Spleen (tissue), 11 donors: Measurements from ENCODE around the gene GRIK3. TPM values are rescaled to one million over a fixed set of nuclear protein-coding genes. Genes with fewer than 3 reads are reported as not detected.

Source experiments
- DNase-seq: peaks from one replicate; pipeline ENCODE4 v3.0.0-alpha.2; 2020
- H3K27ac ChIP-seq, 8 donors: fragments of 200-600 bp; sonication (generic) in 7 of 8; 1 replicate in 4 of 8; 2 replicates in 4 of 8; pipeline versions ENCODE4 v1.5.0 to v1.8.0; 2016 to 2021; ENCODE audit warnings: inconsistent platforms in 4 of 8, mild to moderate bottlenecking in 4 of 8, moderate library complexity in 1 of 8
- H3K27me3 ChIP-seq, 7 donors: fragments of 200-600 bp; sonication (generic) in 6 of 7; replicated peaks in 1 of 7; 1 replicate in 4 of 7; 2 replicates in 3 of 7; pipeline versions ENCODE4 v1.5.0 to v1.8.0; 2016 to 2021; ENCODE audit warnings: inconsistent platforms in 3 of 7, mild to moderate bottlenecking in 1 of 7
- H3K36me3 ChIP-seq, 6 donors: fragments of 200-600 bp; sonication (generic) in 5 of 6; 1 replicate in 4 of 6; 2 replicates in 2 of 6; pipeline versions ENCODE4 v1.5.0 to v1.8.0; 2016 to 2021; ENCODE audit warnings: inconsistent platforms in 2 of 6
- H3K4me1 ChIP-seq, 6 donors: fragments of 200-600 bp; sonication (generic) in 5 of 6; 1 replicate in 3 of 6; 2 replicates in 3 of 6; pipeline versions ENCODE4 v1.5.0 to v1.8.0; 2016 to 2021; ENCODE audit warnings: inconsistent platforms in 3 of 6
- H3K4me3 ChIP-seq, 8 donors: fragments of 200-600 bp; sonication (generic) in 7 of 8; 1 replicate in 4 of 8; 2 replicates in 4 of 8; pipeline versions ENCODE4 v1.5.0 to v1.8.0; 2016 to 2021; ENCODE audit warnings: inconsistent platforms in 4 of 8, mild to moderate bottlenecking in 4 of 8, moderate library complexity in 2 of 8
- H3K9me3 ChIP-seq, 8 donors: fragments of 200-600 bp; sonication (generic) in 7 of 8; 1 replicate in 4 of 8; 2 replicates in 4 of 8; pipeline versions ENCODE4 v1.5.0 to v1.8.0; 2016 to 2021; ENCODE audit warnings: inconsistent platforms in 4 of 8
- CTCF ChIP-seq, 11 experiments: fragments of 200-600 bp in 7 of 11; fragments of 450-650 bp in 4 of 11; sonication (generic) in 4 of 11; IDR thresholded peaks in 8 of 11; conservative IDR thresholded peaks in 3 of 11; 1 replicate in 7 of 11; 2 replicates in 4 of 11; pipeline versions ENCODE4 v1.4.0 to v1.8.0; 2016 to 2021; ENCODE audit warnings: antibody characterized with exemption in 11 of 11, inconsistent platforms in 4 of 11, mild to moderate bottlenecking in 1 of 11
- POLR2A ChIP-seq, 3 donors: fragments of 450-650 bp; IDR thresholded peaks; one replicate each; pipeline ENCODE4 v1.5.1; 2017; ENCODE audit warnings: antibody characterized with exemption in 3 of 3, mild to moderate bottlenecking in 1 of 3
- POLR2AphosphoS5 ChIP-seq, 3 donors: sonication (generic); formaldehyde crosslinking; IDR thresholded peaks; one replicate each; pipeline ENCODE4 v1.5.1; 2017; ENCODE audit warnings: antibody characterized with exemption in 3 of 3
- WGBS, 5 donors: extraction: QIAGEN DNeasy Blood & Tissue Kit in 3 of 5; methylation state at CpG; one replicate each; pipeline versions ENCODE4 v1.1.5 to v1.1.7; 2013 to 2018; 5-methylcytosine and 5-hydroxymethylcytosine counted together
- intact Hi-C: fragments of 100-400 bp; cut with DNase I; formaldehyde crosslinking; loops from one replicate; pipeline ENCODE4 v1.15.0; 2023; ENCODE audit warnings: low total_unique reads
- polyA plus RNA-seq, 3 donors: library from polyadenylated mRNA; stranded (reverse); fragments of 200-250 nt; gene quantifications; one replicate each; pipeline ENCODE4 v1.2.1, GENCODE V29; 2013
- total RNA-seq, 7 donors: library from RNA; depleted of rRNA in 3 of 7; stranded (reverse); fragments of >200 nt in 3 of 7; fragmentation: NEBNext Ultra II Directional in 4 of 7; extraction: Animal tissue kit (Norgen Biotek cat#: 25700) in 4 of 7; gene quantifications; one replicate each; pipeline versions ENCODE4 v1.1.0 to v1.2.1, GENCODE V29; 2016 to 2021
- donor health status: healthy with polysubstance abuse.
- donor health status: DM: no; HTN: no; CAD: no; lungs with moderate emphysema.
- donor health status: DM: no; HTN: no; CAD: no.
- donor health status: Bipolar disorder and iron deficiency.
- donor health status: healthy.
- donor health status: DM: no; HTN: no; CAD: no.
- donor health status: DM: yes; HTN: yes; CAD: no.

Gene GRIK3
- total and polyA plus RNA-seq, 10 donors, result 0.09 to 0.74 (median 0.19) TPM

- intact Hi-C loops, result no loop called here
Observed at GRCh38 chr1:37051346-37051745, 17.0 kb upstream of the GRIK3 start.

GRCh38 chr1:37047542-37047941, 13.2 kb upstream of the GRIK3 start:
- 70 to 79% (median 74%) methylated on average over 16 to 19 of the region's 19 CpGs for WGBS, 5 donors
- H3K27ac ChIP-seq, result no peak overlapping the region
- H3K4me3 ChIP-seq, result no peak overlapping the region
- intact Hi-C loops, result no loop called here
- TF ChIP-seq POLR2AphosphoS5 (IDR thresholded peaks at IDR 0.05), result no peak
- TF ChIP-seq CTCF (IDR thresholded peaks at IDR 0.05 in 8 of 11, conservative IDR thresholded peaks at IDR 0.05 in 3 of 11), result no peak
- TF ChIP-seq POLR2A (IDR thresholded peaks at IDR 0.05), result no peak
- H3K27me3 ChIP-seq, result peaks cover 0 to 69% (median 11%) of the 10 kb centered on the region in 7 donors
- no peaks in the 10 kb centered on the region for H3K36me3 ChIP-seq
- H3K9me3 ChIP-seq, result no peaks in the 10 kb centered on the region
- H3K4me1 ChIP-seq, result no peaks in the 10 kb centered on the region
- DNase-seq, result no peak

More at GRCh38 chr1:37051346-37051745, 17.0 kb upstream of the GRIK3 start:
- H3K4me3 ChIP-seq, result no peak overlapping the region
- 62 to 76% (median 69%) methylated on average over 7 of the region's 7 CpGs for WGBS, 5 donors
- no peaks in the 10 kb centered on the region for H3K4me1 ChIP-seq
- no peak overlapping the region for H3K27ac ChIP-seq
- DNase-seq, result no peak
- TF ChIP-seq POLR2AphosphoS5 (IDR thresholded peaks at IDR 0.05), result no peak
- no peaks in the 10 kb centered on the region for H3K9me3 ChIP-seq
- H3K27me3 ChIP-seq, result peaks cover 0 to 31% (median 0%) of the 10 kb centered on the region in 7 donors
- H3K36me3 ChIP-seq, result no peaks in the 10 kb centered on the region

GRCh38 chr1:37043101-37043500, 8.8 kb upstream of the GRIK3 start:
- Histone ChIP-seq H3K27me3 (peaks cover 0 to 99% (median 43%) of the 10 kb centered on the region in 7 donors), H3K36me3 (no peaks in the 10 kb centered on the region), H3K27ac (no peak overlapping the region), H3K9me3 (no peaks in the 10 kb centered on the region), H3K4me1 (no peaks in the 10 kb centered on the region), H3K4me3 (no peak overlapping the region)
- intact Hi-C loops, result no loop called here
- no peak for TF ChIP-seq POLR2AphosphoS5 (IDR thresholded peaks at IDR 0.05)
- WGBS, 5 donors, result 62 to 75% (median 68%) methylated on average over 1 to 2 of the region's 2 CpGs
- no peak for DNase-seq

- no peak overlapping the region for H3K4me3 ChIP-seq
Observed at GRCh38 chr1:37042506-37042905, 8.2 kb upstream of the GRIK3 start.

GRCh38 chr1:37041483-37041882, 7.2 kb upstream of the GRIK3 start:
- no peak for DNase-seq
- Histone ChIP-seq H3K4me1 (peaks cover 0 to 7% (median 4%) of the 10 kb centered on the region in 6 donors), H3K9me3 (no peaks in the 10 kb centered on the region), H3K4me3 (no peak overlapping the region), H3K27ac (no peak overlapping the region), H3K36me3 (no peaks in the 10 kb centered on the region), H3K27me3 (peaks cover 0 to 100% (median 57%) of the 10 kb centered on the region in 7 donors)
- WGBS, 5 donors, result 52 to 80% (median 63%) methylated on average over 2 of the region's 2 CpGs
- intact Hi-C loops, result no loop called here
- no peak for TF ChIP-seq CTCF (IDR thresholded peaks at IDR 0.05 in 8 of 11, conservative IDR thresholded peaks at IDR 0.05 in 3 of 11)
- no peak for TF ChIP-seq POLR2A (IDR thresholded peaks at IDR 0.05)
- TF ChIP-seq POLR2AphosphoS5 (IDR thresholded peaks at IDR 0.05), result no peak

More at GRCh38 chr1:37042506-37042905, 8.2 kb upstream of the GRIK3 start:
- Histone ChIP-seq H3K36me3 (no peaks in the 10 kb centered on the region), H3K27ac (no peak overlapping the region), H3K9me3 (no peaks in the 10 kb centered on the region), H3K4me1 (no peaks in the 10 kb centered on the region), H3K27me3 (peaks cover 0 to 100% (median 49%) of the 10 kb centered on the region in 7 donors)
- TF ChIP-seq POLR2AphosphoS5 (IDR thresholded peaks at IDR 0.05) (no peak), POLR2A (IDR thresholded peaks at IDR 0.05) (no peak), CTCF (IDR thresholded peaks at IDR 0.05 in 8 of 11, conservative IDR thresholded peaks at IDR 0.05 in 3 of 11) (no peak)
- DNase-seq, result no peak
- WGBS, 5 donors, result 59 to 62% (median 59%) methylated on average over 6 of the region's 6 CpGs
- intact Hi-C loops, result no loop called here
